Loucy (cell line): ENCODE measurements around the gene ACTL6B.

Experiments
- H2AFZ ChIP-seq: fragments of 200-600 bp; sonication (generic); 2 replicates; pipeline ENCODE4 v1.6.0; 2016; ENCODE audit warnings: antibody characterized with exemption, mild to moderate bottlenecking, low read length, moderate library complexity
- H3F3A ChIP-seq: fragments of 200-600 bp; 2 replicates; pipeline ENCODE4 v1.6.0; 2016; ENCODE audit warnings: antibody characterized with exemption, low read depth, mild to moderate bottlenecking
- H3K27me3 ChIP-seq: fragments of 200-600 bp; sonication (generic); 2 replicates; pipeline ENCODE4 v1.6.1; 2014; ENCODE audit warnings: low read length, mild to moderate bottlenecking; ENCODE audit not compliant: insufficient read depth, poor library complexity, severe bottlenecking
- H3K36me3 ChIP-seq: fragments of 200-600 bp; sonication (generic); 2 replicates; pipeline ENCODE4 v1.6.1; 2016; ENCODE audit warnings: low read length; ENCODE audit not compliant: insufficient read depth
- H3K4me1 ChIP-seq: fragments of 200-600 bp; sonication (generic); 2 replicates; pipeline ENCODE4 v1.5.1; 2014; ENCODE audit warnings: low read length, mild to moderate bottlenecking; ENCODE audit not compliant: insufficient read depth, poor library complexity, severe bottlenecking
- H3K4me2 ChIP-seq: fragments of 200-600 bp; sonication (generic); 2 replicates; pipeline ENCODE4 v1.6.0; 2014; ENCODE audit warnings: antibody characterized with exemption, low read length, low read depth, mild to moderate bottlenecking; ENCODE audit not compliant: poor library complexity, severe bottlenecking
- H3K4me3 ChIP-seq: fragments of 200-600 bp; sonication (generic); 2 replicates; pipeline ENCODE4 v1.5.1; 2014; ENCODE audit warnings: low read length, mild to moderate bottlenecking, mixed read lengths; ENCODE audit not compliant: poor library complexity, severe bottlenecking
- H3K79me2 ChIP-seq: fragments of 200-600 bp; sonication (generic); 2 replicates; pipeline ENCODE4 v1.6.1; 2014; ENCODE audit warnings: low read length; ENCODE audit not compliant: insufficient read depth
- H3K9ac ChIP-seq: fragments of 200-600 bp; sonication (generic); 2 replicates; pipeline ENCODE4 v1.6.0; 2014; ENCODE audit warnings: mild to moderate bottlenecking, low read depth, low read length, moderate library complexity; ENCODE audit not compliant: poor library complexity, severe bottlenecking
- H3K9me2 ChIP-seq: fragments of 200-600 bp; sonication (generic); replicated peaks from 2 replicates; pipeline ENCODE4 v1.6.1; 2016; ENCODE audit warnings: low read depth, low read length, mixed read lengths
- H3K9me3 ChIP-seq: fragments of 200-600 bp; sonication (generic); 2 replicates; pipeline ENCODE4 v1.6.1; 2014; ENCODE audit warnings: mild to moderate bottlenecking, antibody characterized with exemption, low read length, low read depth; ENCODE audit not compliant: insufficient read depth
- H4K20me1 ChIP-seq: fragments of 200-600 bp; sonication (generic); 2 replicates; pipeline ENCODE4 v1.6.0; 2014; ENCODE audit warnings: antibody characterized with exemption, low read length, mild to moderate bottlenecking; ENCODE audit not compliant: insufficient read depth, poor library complexity, severe bottlenecking
- EZH2phosphoT487 ChIP-seq: fragments of 200-600 bp; IDR thresholded peaks from 2 replicates; pipeline ENCODE4 v1.6.1; 2018; ENCODE audit warnings: antibody characterized with exemption, mild to moderate bottlenecking, moderate library complexity, borderline replicate concordance
- TF ChIP-seq, protein P1 (sequence below): fragments of 200-600 bp; sonication (generic); conservative IDR thresholded peaks from 2 replicates; pipeline ENCODE4 v1.5.1; 2014; ENCODE audit warnings: mild to moderate bottlenecking, antibody characterized with exemption, low read length

The ACTL6B gene

GRCh38 chr7:100678291-100678984, 22.2 kb upstream of the ACTL6B start:
- no peak overlapping the region for H2AFZ ChIP-seq
- peaks cover 58% of the 10 kb centered on the region for H4K20me1 ChIP-seq
- H3K4me3 ChIP-seq = no peak overlapping the region
- H3K36me3 ChIP-seq = peaks cover 68% of the 10 kb centered on the region; the same call in 1 of the 2 replicates
- H3K4me1 ChIP-seq = peaks cover 7% of the 10 kb centered on the region
- no peak overlapping the region for H3K4me2 ChIP-seq
- H3K9me2 ChIP-seq = no peaks in the 10 kb centered on the region
- H3K9me3 ChIP-seq = no peaks in the 10 kb centered on the region
- no peaks in the 10 kb centered on the region for H3K27me3 ChIP-seq
- no peak overlapping the region for H3K9ac ChIP-seq
- no peak for TF ChIP-seq EZH2phosphoT487
- TF ChIP-seq, protein P1, sequence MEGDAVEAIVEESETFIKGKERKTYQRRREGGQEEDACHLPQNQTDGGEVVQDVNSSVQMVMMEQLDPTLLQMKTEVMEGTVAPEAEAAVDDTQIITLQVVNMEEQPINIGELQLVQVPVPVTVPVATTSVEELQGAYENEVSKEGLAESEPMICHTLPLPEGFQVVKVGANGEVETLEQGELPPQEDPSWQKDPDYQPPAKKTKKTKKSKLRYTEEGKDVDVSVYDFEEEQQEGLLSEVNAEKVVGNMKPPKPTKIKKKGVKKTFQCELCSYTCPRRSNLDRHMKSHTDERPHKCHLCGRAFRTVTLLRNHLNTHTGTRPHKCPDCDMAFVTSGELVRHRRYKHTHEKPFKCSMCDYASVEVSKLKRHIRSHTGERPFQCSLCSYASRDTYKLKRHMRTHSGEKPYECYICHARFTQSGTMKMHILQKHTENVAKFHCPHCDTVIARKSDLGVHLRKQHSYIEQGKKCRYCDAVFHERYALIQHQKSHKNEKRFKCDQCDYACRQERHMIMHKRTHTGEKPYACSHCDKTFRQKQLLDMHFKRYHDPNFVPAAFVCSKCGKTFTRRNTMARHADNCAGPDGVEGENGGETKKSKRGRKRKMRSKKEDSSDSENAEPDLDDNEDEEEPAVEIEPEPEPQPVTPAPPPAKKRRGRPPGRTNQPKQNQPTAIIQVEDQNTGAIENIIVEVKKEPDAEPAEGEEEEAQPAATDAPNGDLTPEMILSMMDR = no peak
- no peaks in the 10 kb centered on the region; the same call in 1 of the 2 replicates for H3F3A ChIP-seq
- H3K79me2 ChIP-seq = peaks cover 38% of the 10 kb centered on the region

DNA sequence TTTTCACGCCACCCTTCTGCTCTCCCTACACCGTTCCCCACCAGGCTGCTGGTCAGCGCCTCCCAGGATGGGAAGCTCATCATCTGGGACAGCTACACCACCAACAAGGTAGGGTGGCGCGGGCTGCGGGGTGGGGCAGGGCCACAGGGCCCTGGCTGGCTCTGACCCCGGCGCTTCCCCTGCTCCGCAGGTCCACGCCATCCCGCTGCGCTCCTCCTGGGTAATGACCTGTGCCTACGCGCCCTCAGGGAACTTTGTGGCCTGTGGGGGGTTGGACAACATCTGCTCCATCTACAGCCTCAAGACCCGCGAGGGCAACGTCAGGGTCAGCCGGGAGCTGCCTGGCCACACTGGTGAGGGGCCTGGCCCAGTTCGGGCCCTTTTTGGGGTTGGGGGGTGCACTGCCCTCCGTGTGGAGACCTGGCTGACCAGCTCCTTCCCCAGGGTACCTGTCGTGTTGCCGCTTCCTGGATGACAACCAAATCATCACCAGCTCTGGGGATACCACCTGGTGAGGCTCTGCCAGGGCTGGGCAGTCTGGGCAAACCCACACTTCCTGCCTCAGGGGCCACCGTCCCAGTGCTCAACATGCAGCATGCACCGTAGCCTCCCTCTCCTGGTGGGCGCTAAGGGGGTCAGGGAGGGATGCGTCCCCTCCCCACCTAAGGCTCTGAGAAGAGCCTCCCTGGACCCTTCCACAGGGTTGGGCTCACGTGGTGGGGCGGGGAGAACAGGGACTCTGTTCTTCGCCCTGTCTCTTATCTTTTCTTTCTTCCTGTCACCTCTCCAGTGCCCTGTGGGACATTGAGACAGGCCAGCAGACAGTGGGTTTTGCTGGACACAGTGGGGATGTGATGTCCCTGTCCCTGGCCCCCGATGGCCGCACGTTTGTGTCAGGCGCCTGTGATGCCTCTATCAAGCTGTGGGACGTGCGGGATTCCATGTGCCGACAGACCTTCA, 21.3 kb upstream of the ACTL6B start:
- Histone ChIP-seq H3K4me1 (peaks cover 7% of the 10 kb centered on the region), H3K79me2 (peaks cover 38% of the 10 kb centered on the region), H3K36me3 (peaks cover 59% of the 10 kb centered on the region; the same call in 1 of the 2 replicates), H2AFZ (no peak overlapping the region), H3K9ac (no peak overlapping the region), H3K27me3 (no peaks in the 10 kb centered on the region), H4K20me1 (peaks cover 58% of the 10 kb centered on the region), H3K4me2 (no peak overlapping the region), H3K9me2 (no peaks in the 10 kb centered on the region), H3K9me3 (no peaks in the 10 kb centered on the region), H3K4me3 (no peak overlapping the region), H3F3A (no peaks in the 10 kb centered on the region; the same call in 1 of the 2 replicates)
- TF ChIP-seq, protein P1 = no peak
- no peak for TF ChIP-seq EZH2phosphoT487

DNA sequence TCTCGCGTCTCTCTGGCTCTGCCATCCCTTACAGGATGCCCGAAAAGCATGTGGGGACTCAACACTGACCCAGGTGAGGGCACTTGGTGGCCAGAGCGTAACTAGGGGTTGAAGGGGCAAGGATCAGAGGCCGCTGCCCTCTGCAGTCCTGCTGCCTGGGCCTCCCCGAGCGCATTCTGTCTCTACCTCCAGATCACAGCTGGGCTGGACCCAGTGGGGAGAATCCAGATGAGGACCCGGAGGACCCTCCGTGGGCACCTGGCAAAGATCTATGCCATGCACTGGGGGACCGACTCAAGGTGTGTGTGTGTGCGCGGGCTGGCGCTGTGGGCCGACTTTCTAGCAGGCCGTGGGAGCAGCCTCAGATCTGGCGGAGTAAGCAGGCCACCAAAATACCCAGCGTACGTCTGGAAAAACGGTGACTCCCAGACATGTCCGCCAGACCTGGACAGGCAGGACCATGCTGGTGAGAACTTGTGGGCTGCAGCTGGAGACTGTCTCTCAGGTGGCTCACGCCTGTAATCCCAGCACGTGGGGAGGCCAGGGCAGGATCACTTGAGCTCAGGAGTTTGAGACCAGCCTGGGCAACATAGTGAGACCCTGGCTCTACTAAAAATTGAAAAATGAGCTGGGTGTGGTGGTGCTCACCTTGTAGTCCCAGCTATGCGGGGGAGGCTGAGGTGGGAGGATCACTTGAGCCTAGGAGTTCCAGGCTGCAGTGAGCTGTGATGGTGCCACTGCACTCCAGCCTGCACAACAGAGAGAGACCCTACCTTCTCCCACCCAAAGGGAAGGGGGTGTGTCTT, 20.5 kb upstream of the ACTL6B start:
- Histone ChIP-seq H2AFZ (no peak overlapping the region), H3K36me3 (peaks cover 52% of the 10 kb centered on the region; the same call in 1 of the 2 replicates), H3K4me2 (peak overlapping the region; percentile 97), H3K9me3 (no peaks in the 10 kb centered on the region), H3K9me2 (no peaks in the 10 kb centered on the region), H4K20me1 (peaks cover 58% of the 10 kb centered on the region), H3K79me2 (peaks cover 38% of the 10 kb centered on the region), H3K4me1 (peaks cover 7% of the 10 kb centered on the region), H3K4me3 (peak overlapping the region; percentile 95), H3K27me3 (no peaks in the 10 kb centered on the region), H3F3A (no peaks in the 10 kb centered on the region; the same call in 1 of the 2 replicates), H3K9ac (peak overlapping the region; percentile 93)
- TF ChIP-seq EZH2phosphoT487 = no peak
- TF ChIP-seq, protein P1 = no peak
